RWPE1 (cell line): Measurements from ENCODE around the gene IGF2BP1.

Experiments used
- CTCF ChIA-PET: fragments of 350-600 bp; sonication (Branson Sonifier 250); formaldehyde crosslinking; extraction: SDS; loops from one replicate; lab custom pipeline; 2021; lab: Yijun Ruan, JAX
- POLR2A ChIA-PET: fragments of 400-600 bp; formaldehyde crosslinking; extraction: SDS; loops from one replicate; lab custom pipeline; 2020; ENCODE audit warnings: antibody characterized with exemption; ENCODE audit not compliant: low non-redundant PET; lab: Yijun Ruan, JAX
- DNase-seq: peaks from one replicate; pipeline ENCODE4 v3.0.0; 2012; ENCODE audit warnings: low spot score
- H3K27ac ChIP-seq: fragments of 450-650 bp; 2 replicates; pipeline ENCODE4 v1.5.1; 2017
- CTCF ChIP-seq: fragments of 450-650 bp; conservative IDR thresholded peaks from 2 replicates; pipeline ENCODE4 v1.5.1; 2017; ENCODE audit warnings: low read depth, mild to moderate bottlenecking

IGF2BP1 gene

DNA sequence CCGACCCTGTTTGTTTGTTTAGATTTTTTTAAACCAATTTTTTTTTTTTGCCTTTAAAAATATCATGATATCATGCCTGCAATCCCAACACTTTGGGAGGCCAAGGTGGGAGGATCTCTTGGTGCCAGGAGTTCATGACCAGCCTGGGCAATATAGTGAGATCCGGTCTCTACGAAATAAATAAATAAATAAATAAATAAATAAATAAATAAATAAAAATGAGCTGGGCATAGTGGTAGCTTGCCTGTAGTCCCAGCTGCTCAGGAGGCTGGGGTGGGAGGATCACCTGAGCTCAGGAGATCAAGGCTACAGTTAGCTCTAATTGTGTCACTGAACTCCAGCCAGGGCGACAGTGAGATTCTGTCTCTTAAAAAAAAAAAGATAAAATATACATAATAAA is 8.1 kb upstream of the IGF2BP1 start:
- no peak for DNase-seq
- H3K27ac ChIP-seq: no peak overlapping the region
- ChIA-PET CTCF (interaction anchor here (0.7 kb wide), 1 partner anchor 44 kb away, joined by 3 read pairs; no protein-coding TSS in a partner anchor), POLR2A (no interaction called here)
- no peak for TF ChIP-seq CTCF

- ChIA-PET POLR2A (no interaction called here), CTCF (no interaction called here)
- DNase-seq: no peak
- no peak overlapping the region for H3K27ac ChIP-seq
- no peak for TF ChIP-seq CTCF
Observed at GRCh38 chr17:48990882-48991357, 6.3 kb upstream of the IGF2BP1 start.

- CTCF ChIA-PET: interaction anchor here (0.7 kb wide), 1 partner anchor 337 kb away, joined by 3 read pairs; no protein-coding TSS in a partner anchor
- no peak for DNase-seq
- no peak for TF ChIP-seq CTCF
- POLR2A ChIA-PET: no interaction called here
- H3K27ac ChIP-seq: no peak overlapping the region
Observed at GRCh38 chr17:48992444-48992843, 4.7 kb upstream of the IGF2BP1 start.

DNA sequence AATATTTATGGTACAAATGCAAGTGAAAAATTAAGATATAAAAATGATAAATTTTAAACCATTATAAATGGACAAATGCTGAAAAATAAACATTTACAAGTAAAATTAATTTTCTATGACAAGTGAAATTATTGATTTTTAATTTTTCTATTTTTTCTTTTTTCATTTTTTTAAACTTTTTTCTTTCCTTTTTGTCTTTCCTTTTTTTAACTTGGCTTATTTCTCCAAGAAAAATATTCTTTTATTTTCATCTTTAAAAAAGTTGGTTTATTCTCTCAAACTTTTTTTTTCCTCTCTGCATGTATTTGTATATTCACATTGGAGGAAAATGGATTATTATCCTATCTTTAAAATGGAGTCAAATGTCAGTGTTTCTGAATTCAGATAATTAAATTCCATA is 3.9 kb upstream of the IGF2BP1 start:
- TF ChIP-seq CTCF: no peak
- POLR2A ChIA-PET: no interaction called here
- no peak overlapping the region for H3K27ac ChIP-seq

DNA sequence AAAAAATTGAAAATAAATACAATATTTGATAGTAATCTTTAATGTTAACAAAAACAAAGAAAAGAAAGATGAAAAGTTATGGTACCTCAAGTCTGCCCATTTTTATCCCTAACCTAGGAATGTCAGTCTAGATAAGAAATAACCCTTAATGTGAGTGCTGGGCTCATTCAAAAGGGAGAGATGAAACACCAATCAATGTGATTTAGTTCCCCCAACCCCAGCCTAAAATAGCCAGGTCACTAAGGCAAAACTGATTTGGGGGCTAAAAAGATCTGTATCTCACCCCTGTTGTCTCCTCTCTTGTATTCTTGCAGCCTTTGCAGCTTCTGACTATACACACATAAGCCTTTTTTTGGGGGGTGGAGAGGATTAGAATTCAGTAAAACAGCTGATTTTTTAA is 3.2 kb upstream of the IGF2BP1 start:
- DNase-seq: no peak
- H3K27ac ChIP-seq: no peak overlapping the region
- CTCF ChIA-PET: no interaction called here

More for the DNA sequence above, 3.9 kb upstream of the IGF2BP1 start:
- no peak for DNase-seq
- CTCF ChIA-PET: no interaction called here

GRCh38 chr17:48994549-48995303 is 2.5 kb upstream of the IGF2BP1 start:
- POLR2A ChIA-PET: no interaction called here
- H3K27ac ChIP-seq: no peak overlapping the region

More for the DNA sequence above, 3.2 kb upstream of the IGF2BP1 start:
- POLR2A ChIA-PET: no interaction called here
- TF ChIP-seq CTCF: no peak

More at GRCh38 chr17:48994549-48995303, 2.5 kb upstream of the IGF2BP1 start:
- no peak for TF ChIP-seq CTCF
- DNase-seq: no peak
- CTCF ChIA-PET: interaction anchor here (0.7 kb wide), 1 partner anchor 54 kb away, joined by 4 read pairs; no protein-coding TSS in a partner anchor
